ENCODE data around the gene REV3L.

DNA sequence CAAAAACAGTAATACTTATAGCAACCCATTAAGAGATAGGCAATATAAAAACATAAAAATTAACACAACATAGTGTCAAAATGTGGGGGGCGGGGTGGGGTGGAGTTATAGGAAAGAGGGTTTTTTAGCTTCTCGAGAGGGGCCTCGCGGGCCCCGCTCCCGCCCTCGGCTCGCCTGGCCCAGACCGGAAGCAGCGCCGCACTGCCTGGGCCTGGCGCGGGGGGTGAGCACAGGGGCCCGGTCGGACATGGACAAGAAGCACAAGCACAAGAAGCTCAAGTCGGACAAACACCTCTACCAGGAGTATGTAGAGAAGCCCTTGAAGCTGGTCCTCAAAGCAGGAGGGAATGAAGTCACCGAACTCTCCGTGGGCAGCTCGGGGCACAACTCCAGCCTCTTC lies 53.4 kb downstream of the REV3L start:
- TF ChIP-seq EZH2 (optimal IDR thresholded peaks at IDR 0.05; ENCODE audit: low read depth, low read length): no peak
- TF ChIP-seq, protein P1, sequence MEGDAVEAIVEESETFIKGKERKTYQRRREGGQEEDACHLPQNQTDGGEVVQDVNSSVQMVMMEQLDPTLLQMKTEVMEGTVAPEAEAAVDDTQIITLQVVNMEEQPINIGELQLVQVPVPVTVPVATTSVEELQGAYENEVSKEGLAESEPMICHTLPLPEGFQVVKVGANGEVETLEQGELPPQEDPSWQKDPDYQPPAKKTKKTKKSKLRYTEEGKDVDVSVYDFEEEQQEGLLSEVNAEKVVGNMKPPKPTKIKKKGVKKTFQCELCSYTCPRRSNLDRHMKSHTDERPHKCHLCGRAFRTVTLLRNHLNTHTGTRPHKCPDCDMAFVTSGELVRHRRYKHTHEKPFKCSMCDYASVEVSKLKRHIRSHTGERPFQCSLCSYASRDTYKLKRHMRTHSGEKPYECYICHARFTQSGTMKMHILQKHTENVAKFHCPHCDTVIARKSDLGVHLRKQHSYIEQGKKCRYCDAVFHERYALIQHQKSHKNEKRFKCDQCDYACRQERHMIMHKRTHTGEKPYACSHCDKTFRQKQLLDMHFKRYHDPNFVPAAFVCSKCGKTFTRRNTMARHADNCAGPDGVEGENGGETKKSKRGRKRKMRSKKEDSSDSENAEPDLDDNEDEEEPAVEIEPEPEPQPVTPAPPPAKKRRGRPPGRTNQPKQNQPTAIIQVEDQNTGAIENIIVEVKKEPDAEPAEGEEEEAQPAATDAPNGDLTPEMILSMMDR (IDR thresholded peaks at IDR 0.05; ENCODE audit: low read length): no peak
- no peak for TF ChIP-seq EZH2phosphoT487 (IDR thresholded peaks at IDR 0.05; ENCODE audit: low read length)

All from MM.1S (cell line).